HG02571 (cell line): ENCODE data around the gene ARHGAP30.
"Not testable (repeated sequence)": the region's sequence is repeated elsewhere in the genome, so short reads cannot be mapped to it uniquely, and the experiment has no call there.

Experiments used
- ATAC-seq: cut with Tn5 transposase; IDR thresholded peaks from one replicate; pipeline ENCODE4 v1.9.1; 2021; ENCODE audit warnings: mild to moderate bottlenecking, moderate library complexity; ENCODE audit not compliant: unreplicated experiment

ARHGAP30 gene

GRCh38 chr1:161044535-161044907 lies 25.2 kb downstream of the ARHGAP30 start:
- no peak for ATAC-seq

DNA sequence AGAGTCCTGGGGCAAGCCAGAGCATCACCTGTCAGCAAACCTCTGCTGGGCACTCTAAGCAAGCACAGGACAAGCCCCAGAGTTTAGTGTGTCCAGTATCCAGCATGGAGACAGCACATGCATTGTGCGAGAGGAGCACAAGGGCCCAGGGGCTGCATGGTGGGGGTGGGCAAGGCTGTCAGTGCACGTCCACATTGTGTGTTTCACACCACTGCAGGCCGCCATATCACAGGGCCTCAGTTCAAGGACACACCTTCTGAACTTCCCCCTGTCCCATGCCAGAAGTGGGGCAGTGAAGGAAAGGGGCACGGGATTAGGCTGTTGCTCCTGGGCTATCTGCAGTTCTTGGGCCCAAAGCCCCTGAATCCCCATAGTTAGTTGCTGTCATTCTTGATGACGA lies 30.1 kb downstream of the ARHGAP30 start:
- ATAC-seq = no peak

- ATAC-seq = no peak
Measured at GRCh38 chr1:161039154-161039545, 30.5 kb downstream of the ARHGAP30 start.

DNA sequence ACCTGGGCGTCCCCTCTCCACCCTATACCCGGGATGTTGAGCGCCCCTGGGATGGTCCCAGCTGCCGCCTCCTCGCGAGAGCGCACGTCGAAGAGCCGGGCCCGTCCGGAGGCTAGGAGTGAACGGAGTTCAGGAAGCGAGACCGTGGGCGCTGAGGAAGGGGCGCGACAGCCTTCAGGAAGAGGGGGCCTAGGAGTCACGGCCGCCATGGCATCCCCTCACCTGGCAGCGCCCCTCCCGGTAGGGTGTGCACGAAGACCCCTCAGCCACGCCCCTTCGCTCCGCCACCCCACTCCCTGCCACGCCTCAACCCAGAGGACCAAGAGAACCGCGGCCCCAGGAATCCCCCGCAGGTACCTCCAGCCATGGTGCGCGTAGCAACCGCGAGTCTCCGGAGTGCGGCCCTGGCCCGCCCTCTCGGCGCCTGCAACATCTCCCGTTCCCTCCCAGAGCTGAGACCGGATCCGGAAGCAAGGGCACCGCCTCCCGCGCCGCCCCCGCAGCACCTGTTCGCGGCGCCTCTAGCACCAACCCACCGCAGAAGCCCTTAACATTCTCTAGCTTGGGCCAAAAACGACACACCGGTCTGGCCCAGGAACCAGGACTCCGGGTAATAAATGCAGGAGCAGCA lies 31.1 kb downstream of the ARHGAP30 start, which contains the start of gene TSTD1:
Gene TSTD1, minus strand, starts transcription at position 442 of the 631 bp plus-strand sequence. Its CDS starts 75 bp downstream, at position 367.
- peak; percentile 87 for ATAC-seq

DNA sequence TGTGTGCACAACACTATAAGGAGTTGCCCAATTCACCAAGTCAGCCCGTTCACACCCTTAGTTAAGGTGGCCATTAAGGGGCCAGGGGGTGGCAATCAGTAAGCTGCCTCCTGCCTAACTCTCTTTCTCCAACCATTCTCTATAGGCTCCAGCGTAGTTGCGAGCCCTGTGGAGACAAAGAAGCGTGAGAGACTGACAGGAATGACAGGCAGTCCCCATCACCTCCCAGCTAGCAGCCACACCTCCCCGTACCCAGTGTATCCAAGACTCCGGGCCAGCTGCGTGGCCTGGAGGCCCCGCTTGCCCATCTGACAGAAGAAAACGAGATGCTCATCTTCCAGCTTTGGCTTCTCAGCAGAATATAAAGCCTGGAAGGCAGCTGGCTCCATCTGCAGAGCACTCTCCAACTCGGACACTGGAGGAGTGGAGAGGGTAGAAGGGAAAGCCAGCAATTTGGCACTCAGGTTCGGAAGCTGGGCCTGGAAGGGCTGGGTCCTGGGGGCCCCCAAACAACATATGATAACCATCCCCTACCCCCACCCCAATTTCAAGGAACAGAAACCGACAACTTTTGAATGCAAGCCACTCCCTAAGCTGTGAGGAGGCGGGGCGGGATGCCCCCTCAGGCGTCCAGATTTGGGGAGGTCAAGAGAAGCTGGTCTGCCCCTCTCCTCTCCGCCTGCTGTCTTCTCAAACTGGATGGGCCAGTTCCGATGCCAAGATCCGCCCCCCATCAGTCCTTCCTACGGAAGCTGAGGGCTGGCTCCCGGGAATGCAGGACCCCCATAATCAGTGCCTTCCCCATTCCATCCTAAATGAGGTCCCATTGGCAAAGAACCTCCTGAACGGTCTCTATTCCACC lies 31.8 kb downstream of the ARHGAP30 start:
- ATAC-seq = no peak

DNA sequence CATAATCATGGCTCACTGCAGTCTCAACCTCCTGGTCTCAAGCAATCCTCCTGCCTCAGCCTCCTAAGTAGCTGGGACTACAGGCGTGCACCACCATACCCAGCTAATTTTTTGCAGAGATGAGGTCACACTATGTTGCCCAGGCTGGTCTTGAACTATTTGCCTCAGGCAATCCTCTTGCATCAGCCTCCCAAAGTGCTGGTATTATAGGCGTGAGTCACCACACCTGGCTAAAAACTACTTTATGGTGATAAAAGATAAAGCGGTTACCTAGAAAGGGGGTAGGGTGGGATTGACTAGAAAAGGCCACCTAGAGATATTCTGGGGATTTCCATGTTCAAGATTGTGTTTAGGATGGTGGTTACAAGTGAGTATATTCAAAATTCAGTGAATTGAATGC lies 35.9 kb downstream of the ARHGAP30 start:
- no peak for ATAC-seq

DNA sequence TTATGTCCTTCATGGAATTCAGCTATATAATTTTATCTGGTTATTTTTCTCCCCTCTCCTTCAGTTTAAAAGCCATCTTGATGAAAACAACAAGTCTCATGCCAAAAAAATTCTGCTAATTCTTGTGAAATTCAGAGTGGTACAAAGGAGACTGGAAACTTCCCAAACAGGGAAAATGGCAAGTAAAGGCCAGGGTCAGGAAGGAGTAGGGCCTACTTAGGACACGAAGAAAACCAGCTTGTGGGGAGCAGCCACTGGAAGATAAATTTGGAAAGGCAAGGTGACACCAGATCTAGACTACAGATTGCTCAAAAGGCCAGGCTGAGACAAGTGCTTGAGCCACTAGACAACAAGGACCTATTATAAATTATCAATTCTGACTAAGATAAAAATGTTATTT lies 37.3 kb downstream of the ARHGAP30 start:
- no peak for ATAC-seq

- ATAC-seq = no peak
Measured at GRCh38 chr1:161031874-161032273, 37.8 kb downstream of the ARHGAP30 start.

DNA sequence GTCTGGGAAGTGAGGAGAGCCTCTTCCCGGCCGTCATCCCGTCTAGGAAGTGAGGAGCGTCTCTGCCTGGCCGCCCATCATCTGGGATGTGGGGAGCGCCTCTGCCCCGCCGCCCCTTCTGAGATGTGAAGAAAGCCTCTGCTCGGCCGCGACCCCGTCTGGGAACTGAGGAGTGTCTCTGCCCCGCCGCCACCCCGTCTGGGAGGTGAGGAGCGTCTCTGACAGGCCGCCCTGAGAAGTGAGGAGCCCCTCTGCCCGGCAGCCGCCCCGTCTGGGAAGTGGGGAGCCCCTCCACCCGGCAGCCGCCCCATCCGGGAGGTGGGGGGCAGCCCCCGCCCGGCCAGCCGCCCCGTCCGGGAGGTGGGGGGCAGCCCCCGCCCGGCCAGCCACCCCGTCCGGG lies 40.2 kb downstream of the ARHGAP30 start:
- not testable (repeated sequence) for ATAC-seq

- not testable (repeated sequence) for ATAC-seq
Measured at GRCh38 chr1:161026954-161027353, 42.7 kb downstream of the ARHGAP30 start.

GRCh38 chr1:161022432-161022831 lies 47.3 kb downstream of the ARHGAP30 start:
- ATAC-seq = not testable (repeated sequence)

GRCh38 chr1:161021970-161022353 lies 47.7 kb downstream of the ARHGAP30 start:
- no peak for ATAC-seq

GRCh38 chr1:161021165-161021969 lies 48.3 kb downstream of the ARHGAP30 start:
- ATAC-seq = peak; percentile 86

DNA sequence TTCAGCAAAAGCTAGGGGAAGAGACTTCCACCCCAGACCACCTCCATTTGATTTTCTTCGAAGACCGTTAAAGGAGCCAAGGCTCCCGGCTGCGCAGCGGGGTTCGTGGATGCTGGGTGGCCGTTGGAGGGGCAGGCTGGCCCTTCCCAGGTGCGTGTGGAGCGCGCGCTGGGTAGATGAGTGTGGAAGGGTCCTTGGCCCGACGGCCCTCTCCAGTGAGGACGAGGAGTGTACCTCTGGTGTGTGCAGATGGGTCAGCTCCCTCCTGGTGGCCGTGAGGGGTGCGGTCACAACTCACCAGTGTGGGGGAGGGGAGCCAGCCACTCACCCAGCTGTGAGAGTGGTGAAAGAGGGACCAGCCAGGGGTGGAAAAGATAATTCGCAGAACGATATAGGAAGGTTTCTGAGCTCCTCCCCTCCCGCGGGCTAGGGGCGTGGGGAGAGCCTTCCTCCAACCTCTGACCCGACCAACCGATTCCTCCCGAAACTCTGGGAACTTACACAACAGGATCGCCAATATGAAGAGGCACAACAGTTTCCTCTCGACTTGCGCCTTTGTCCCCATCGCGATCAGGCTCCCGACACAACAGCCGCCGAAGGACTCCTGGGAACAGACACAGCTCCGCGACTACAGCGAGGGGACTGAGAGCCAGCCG lies 49.1 kb downstream of the ARHGAP30 start, which contains the start of gene F11R:
Gene F11R, minus strand, starts transcription at position 644 of the 656 bp plus-strand sequence. Its CDS starts 79 bp downstream, at position 565.
- ATAC-seq = peak; percentile 26

DNA sequence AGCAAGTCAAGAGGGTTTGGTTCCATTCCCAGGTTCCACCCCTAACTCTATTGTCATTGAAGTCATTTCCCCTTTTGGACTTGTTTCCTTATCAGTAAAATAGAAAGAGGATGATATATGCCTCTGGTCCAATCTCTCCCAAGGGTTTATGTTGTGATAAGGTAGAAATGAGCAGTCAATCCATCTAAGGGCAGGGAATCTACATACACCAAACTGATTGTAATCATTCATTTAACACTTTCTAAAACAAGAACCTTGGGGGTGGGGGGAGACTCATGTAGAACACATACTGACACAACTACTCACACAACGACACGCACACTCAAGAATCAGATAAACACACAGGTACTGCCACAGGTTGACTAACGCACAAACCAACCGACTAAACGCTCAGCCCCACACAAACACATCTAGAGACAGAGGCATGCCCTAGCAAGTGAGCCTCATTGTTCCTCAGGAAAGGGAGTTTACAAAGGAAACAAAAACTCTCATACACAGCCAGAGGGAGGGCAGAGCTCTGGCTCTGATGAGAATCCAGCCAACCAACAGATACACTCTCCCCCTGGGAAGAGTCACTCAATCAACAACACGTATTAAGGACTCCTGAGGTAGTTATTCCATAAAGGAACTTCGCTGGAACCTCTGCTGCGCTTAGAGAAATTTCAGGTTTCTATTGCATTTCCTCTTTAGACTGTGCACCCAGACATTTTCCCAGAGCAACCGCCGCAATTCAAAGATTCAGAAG lies 49.8 kb downstream of the ARHGAP30 start:
- ATAC-seq = no peak

DNA sequence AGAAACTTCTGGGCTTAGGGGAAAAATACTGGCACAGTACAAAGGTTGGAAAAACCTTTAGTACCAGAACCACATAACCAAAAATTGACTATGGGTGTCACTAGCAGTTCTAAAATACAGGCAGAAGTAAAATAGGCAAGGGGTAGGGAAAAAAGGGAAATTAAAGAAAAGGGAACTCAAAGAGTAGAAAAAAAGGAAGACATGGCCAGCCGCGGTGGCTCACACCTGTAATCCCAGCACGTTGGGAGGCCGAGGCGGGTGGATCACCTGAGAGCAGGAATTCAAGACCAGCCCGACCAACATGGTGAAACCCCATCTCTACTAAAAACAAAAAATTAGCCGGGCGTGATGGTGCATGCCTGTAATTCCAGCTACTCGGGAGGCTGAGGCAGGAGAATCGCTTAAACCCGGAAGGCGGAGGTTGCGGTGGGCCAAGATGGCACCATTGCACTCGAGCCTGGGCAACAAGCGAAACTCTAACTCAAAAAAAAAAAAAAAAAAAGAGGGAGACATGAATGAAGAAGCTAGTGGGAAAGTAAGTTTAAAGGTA lies 50.5 kb downstream of the ARHGAP30 start:
- not testable (repeated sequence) for ATAC-seq

GRCh38 chr1:161018631-161018930 lies 51.1 kb downstream of the ARHGAP30 start:
- ATAC-seq = no peak

- ATAC-seq = no peak
Measured at GRCh38 chr1:161017756-161018630, 51.7 kb downstream of the ARHGAP30 start.

DNA sequence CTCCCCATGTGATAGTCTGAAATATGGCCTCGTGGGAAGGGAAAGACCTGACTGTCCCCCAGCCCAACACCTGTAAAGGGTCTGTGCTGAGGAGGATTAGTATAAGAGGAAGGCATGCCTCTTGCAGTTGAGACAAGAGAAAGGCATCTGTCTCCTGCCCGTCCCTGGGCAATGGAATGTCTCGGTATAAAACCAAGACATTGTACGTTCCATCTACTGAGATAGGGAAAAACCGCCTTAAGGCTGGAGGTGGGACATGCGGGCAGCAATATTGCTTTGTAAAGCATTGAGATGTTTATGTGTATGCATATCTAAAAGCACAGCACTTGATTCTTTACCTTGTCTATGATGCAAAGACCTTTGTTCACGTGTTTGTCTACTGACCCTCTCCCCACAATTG lies 52.5 kb downstream of the ARHGAP30 start:
- ATAC-seq = not testable (repeated sequence)
